ENCODE measurements around the gene ENHO. TPM values are rescaled to one million over a fixed set of nuclear protein-coding genes. Genes with fewer than 3 reads are reported as not detected.

Gene ENHO
- polyA plus RNA-seq, 3 donors, result 2.3 to 3.2 (median 2.7) TPM

GRCh38 chr9:34496149-34496712 lies 26.6 kb downstream of the ENHO start:
- Mint-ChIP-seq H3K9me3 (no peaks in the 10 kb centered on the region), H3K4me3 (no peak overlapping the region), H3K27me3 (ENCODE audit: low read depth in 3 of 3) (peaks cover 3 to 6% (median 4%) of the 10 kb centered on the region in 3 donors), H3K27ac (no peak overlapping the region), H3K4me1 (peaks cover 2% of the 10 kb centered on the region), H3K36me3 (no peaks in the 10 kb centered on the region)
- no peak overlapping the region for H3K27ac ChIP-seq (ENCODE audit: low read depth in 1 of 2, low read length in 2 of 2)
- TF ChIP-seq, protein P1, sequence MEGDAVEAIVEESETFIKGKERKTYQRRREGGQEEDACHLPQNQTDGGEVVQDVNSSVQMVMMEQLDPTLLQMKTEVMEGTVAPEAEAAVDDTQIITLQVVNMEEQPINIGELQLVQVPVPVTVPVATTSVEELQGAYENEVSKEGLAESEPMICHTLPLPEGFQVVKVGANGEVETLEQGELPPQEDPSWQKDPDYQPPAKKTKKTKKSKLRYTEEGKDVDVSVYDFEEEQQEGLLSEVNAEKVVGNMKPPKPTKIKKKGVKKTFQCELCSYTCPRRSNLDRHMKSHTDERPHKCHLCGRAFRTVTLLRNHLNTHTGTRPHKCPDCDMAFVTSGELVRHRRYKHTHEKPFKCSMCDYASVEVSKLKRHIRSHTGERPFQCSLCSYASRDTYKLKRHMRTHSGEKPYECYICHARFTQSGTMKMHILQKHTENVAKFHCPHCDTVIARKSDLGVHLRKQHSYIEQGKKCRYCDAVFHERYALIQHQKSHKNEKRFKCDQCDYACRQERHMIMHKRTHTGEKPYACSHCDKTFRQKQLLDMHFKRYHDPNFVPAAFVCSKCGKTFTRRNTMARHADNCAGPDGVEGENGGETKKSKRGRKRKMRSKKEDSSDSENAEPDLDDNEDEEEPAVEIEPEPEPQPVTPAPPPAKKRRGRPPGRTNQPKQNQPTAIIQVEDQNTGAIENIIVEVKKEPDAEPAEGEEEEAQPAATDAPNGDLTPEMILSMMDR (IDR thresholded peaks at IDR 0.05), result no peak
- H3K4me3 ChIP-seq (replicated peaks in 1 of 3; ENCODE audit: low read depth in 2 of 3, low read length in 3 of 3), result no peak overlapping the region
- WGBS (ENCODE audit: insufficient coverage), result 100% methylated on average over 3 of the region's 6 CpGs
- no peaks in the 10 kb centered on the region for H3K36me3 ChIP-seq (replicated peaks in 1 of 2; ENCODE audit: control insufficient read depth in 1 of 2, insufficient read depth in 2 of 2, low read length in 2 of 2)
- intact Hi-C loops (cut with micrococcal nuclease), result no loop called here
- no peaks in the 10 kb centered on the region for H3K9me3 ChIP-seq (replicated peaks in 1 of 2; ENCODE audit: control insufficient read depth in 1 of 2, insufficient read depth in 1 of 2, low read length in 2 of 2)
- no peaks in the 10 kb centered on the region for H3K79me2 ChIP-seq (ENCODE audit: insufficient read depth, low read length)
- no peak for DNase-seq
- no peak overlapping the region for H2AFZ ChIP-seq (ENCODE audit: insufficient read depth, low read depth, low read length, poor library complexity, severe bottlenecking)
- no peaks in the 10 kb centered on the region for H4K20me1 ChIP-seq (ENCODE audit: insufficient read depth, low read length)
- no peaks in the 10 kb centered on the region for H3K4me1 ChIP-seq (ENCODE audit: control insufficient read depth in 1 of 2, insufficient read depth in 2 of 2, low read length in 2 of 2)
- H3K9ac ChIP-seq (ENCODE audit: insufficient read depth, low read length, poor library complexity, severe bottlenecking), result no peak overlapping the region
- no peak overlapping the region for H3K4me2 ChIP-seq (replicated peaks; ENCODE audit: extremely low read depth, low read length, poor library complexity, severe bottlenecking)
- H3K27me3 ChIP-seq (ENCODE audit: control insufficient read depth in 2 of 2, insufficient read depth in 2 of 2, low read length in 2 of 2), result no peaks in the 10 kb centered on the region

- H3K4me1 ChIP-seq (ENCODE audit: control insufficient read depth in 1 of 2, insufficient read depth in 2 of 2, low read length in 2 of 2), result no peaks in the 10 kb centered on the region
- H3K27ac ChIP-seq (ENCODE audit: low read depth in 1 of 2, low read length in 2 of 2), result no peak overlapping the region
- intact Hi-C loops (cut with micrococcal nuclease), result no loop called here
- DNase-seq, result peak in 1 of 3 donors; percentile 12
- no peaks in the 10 kb centered on the region for H3K9me3 Mint-ChIP-seq
- no peak overlapping the region for H3K4me3 ChIP-seq (replicated peaks in 1 of 3; ENCODE audit: low read depth in 2 of 3, low read length in 3 of 3)
- H3K27me3 Mint-ChIP-seq (ENCODE audit: low read depth in 3 of 3), result peaks cover 5 to 7% (median 6%) of the 10 kb centered on the region in 3 donors
- H4K20me1 ChIP-seq (ENCODE audit: insufficient read depth, low read length), result no peaks in the 10 kb centered on the region
- H3K4me1 Mint-ChIP-seq, result no peaks in the 10 kb centered on the region
- H3K27me3 ChIP-seq (ENCODE audit: control insufficient read depth in 2 of 2, insufficient read depth in 2 of 2, low read length in 2 of 2), result peaks cover 0 to 3% of the 10 kb centered on the region in 2 donors
- H3K4me2 ChIP-seq (replicated peaks; ENCODE audit: extremely low read depth, low read length, poor library complexity, severe bottlenecking), result no peak overlapping the region
- no peaks in the 10 kb centered on the region for H3K9me3 ChIP-seq (replicated peaks in 1 of 2; ENCODE audit: control insufficient read depth in 1 of 2, insufficient read depth in 1 of 2, low read length in 2 of 2)
- no peak overlapping the region for H2AFZ ChIP-seq (ENCODE audit: insufficient read depth, low read depth, low read length, poor library complexity, severe bottlenecking)
- no peaks in the 10 kb centered on the region for H3K36me3 ChIP-seq (replicated peaks in 1 of 2; ENCODE audit: control insufficient read depth in 1 of 2, insufficient read depth in 2 of 2, low read length in 2 of 2)
- H3K36me3 Mint-ChIP-seq, result no peaks in the 10 kb centered on the region
- TF ChIP-seq, protein P1 (IDR thresholded peaks at IDR 0.05), result no peak
- H3K4me3 Mint-ChIP-seq, result no peak overlapping the region
- no peak overlapping the region for H3K9ac ChIP-seq (ENCODE audit: insufficient read depth, low read length, poor library complexity, severe bottlenecking)
- WGBS (ENCODE audit: insufficient coverage), result 52% methylated on average over 5 of the region's 8 CpGs
- no peak overlapping the region for H3K27ac Mint-ChIP-seq
- no peaks in the 10 kb centered on the region for H3K79me2 ChIP-seq (ENCODE audit: insufficient read depth, low read length)
Observed at GRCh38 chr9:34493972-34494535, 28.7 kb downstream of the ENHO start.

Data from CD14-positive monocyte (primary cell).